ENCODE data around the gene MARK2. TPM values are rescaled to one million over a fixed set of nuclear protein-coding genes. Genes with fewer than 3 reads are reported as not detected.

Gene MARK2
- total and polyA plus RNA-seq, 10 of the 15 experiments (the other 5 are each of a cell fraction or from before 2014, with no cell fraction given), result 0.19 to 29.5 (median 13.2) TPM

DNA sequence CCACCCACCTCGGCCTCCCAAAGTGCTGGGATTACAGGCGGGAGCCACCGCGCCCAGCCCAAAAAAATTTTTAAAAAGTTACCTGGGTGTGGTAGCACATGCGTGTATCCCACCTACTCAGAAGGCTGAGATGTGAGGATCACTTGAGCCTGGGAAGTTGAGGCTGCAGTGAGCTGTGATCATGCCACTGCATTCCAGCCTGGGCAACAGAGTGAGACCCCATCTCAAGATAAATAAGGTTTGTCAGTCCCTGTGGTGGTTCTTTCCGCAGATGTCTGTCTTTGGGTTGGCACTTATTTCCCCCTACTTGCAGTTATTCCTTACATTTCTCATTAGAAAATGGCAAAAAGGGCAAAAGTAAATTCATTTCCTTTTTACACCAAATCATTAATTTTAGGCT is 8.0 kb downstream of the MARK2 start (continued):
- TF ChIP-seq, protein P1, sequence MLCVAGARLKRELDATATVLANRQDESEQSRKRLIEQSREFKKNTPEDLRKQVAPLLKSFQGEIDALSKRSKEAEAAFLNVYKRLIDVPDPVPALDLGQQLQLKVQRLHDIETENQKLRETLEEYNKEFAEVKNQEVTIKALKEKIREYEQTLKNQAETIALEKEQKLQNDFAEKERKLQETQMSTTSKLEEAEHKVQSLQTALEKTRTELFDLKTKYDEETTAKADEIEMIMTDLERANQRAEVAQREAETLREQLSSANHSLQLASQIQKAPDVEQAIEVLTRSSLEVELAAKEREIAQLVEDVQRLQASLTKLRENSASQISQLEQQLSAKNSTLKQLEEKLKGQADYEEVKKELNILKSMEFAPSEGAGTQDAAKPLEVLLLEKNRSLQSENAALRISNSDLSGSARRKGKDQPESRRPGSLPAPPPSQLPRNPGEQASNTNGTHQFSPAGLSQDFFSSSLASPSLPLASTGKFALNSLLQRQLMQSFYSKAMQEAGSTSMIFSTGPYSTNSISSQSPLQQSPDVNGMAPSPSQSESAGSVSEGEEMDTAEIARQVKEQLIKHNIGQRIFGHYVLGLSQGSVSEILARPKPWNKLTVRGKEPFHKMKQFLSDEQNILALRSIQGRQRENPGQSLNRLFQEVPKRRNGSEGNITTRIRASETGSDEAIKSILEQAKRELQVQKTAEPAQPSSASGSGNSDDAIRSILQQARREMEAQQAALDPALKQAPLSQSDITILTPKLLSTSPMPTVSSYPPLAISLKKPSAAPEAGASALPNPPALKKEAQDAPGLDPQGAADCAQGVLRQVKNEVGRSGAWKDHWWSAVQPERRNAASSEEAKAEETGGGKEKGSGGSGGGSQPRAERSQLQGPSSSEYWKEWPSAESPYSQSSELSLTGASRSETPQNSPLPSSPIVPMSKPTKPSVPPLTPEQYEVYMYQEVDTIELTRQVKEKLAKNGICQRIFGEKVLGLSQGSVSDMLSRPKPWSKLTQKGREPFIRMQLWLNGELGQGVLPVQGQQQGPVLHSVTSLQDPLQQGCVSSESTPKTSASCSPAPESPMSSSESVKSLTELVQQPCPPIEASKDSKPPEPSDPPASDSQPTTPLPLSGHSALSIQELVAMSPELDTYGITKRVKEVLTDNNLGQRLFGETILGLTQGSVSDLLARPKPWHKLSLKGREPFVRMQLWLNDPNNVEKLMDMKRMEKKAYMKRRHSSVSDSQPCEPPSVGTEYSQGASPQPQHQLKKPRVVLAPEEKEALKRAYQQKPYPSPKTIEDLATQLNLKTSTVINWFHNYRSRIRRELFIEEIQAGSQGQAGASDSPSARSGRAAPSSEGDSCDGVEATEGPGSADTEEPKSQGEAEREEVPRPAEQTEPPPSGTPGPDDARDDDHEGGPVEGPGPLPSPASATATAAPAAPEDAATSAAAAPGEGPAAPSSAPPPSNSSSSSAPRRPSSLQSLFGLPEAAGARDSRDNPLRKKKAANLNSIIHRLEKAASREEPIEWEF (IDR thresholded peaks at IDR 0.05; ENCODE audit: insufficient replicate concordance, low read depth, low read length), result no peak
- TF ChIP-seq, protein P2, sequence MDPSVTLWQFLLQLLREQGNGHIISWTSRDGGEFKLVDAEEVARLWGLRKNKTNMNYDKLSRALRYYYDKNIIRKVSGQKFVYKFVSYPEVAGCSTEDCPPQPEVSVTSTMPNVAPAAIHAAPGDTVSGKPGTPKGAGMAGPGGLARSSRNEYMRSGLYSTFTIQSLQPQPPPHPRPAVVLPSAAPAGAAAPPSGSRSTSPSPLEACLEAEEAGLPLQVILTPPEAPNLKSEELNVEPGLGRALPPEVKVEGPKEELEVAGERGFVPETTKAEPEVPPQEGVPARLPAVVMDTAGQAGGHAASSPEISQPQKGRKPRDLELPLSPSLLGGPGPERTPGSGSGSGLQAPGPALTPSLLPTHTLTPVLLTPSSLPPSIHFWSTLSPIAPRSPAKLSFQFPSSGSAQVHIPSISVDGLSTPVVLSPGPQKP (IDR thresholded peaks at IDR 0.05; ENCODE audit: low read depth, low read length), result no peak
- no peak for TF ChIP-seq MEF2A (IDR thresholded peaks at IDR 0.05; ENCODE audit: insufficient read depth, low read depth, low read length)
- no peak for TF ChIP-seq IRF4 (IDR thresholded peaks at IDR 0.05; ENCODE audit: low read depth, low read length)
- TF ChIP-seq, protein P3, sequence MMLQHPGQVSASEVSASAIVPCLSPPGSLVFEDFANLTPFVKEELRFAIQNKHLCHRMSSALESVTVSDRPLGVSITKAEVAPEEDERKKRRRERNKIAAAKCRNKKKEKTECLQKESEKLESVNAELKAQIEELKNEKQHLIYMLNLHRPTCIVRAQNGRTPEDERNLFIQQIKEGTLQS (IDR thresholded peaks at IDR 0.05; ENCODE audit: borderline replicate concordance, extremely low read depth, low read depth, low read length), result no peak
- no peak for TF ChIP-seq RAD21 (IDR thresholded peaks at IDR 0.05; ENCODE audit: insufficient read depth, low read depth, low read length)
- TF ChIP-seq CBFB (IDR thresholded peaks at IDR 0.05; ENCODE audit: low read depth), result no peak
- no peak for TF ChIP-seq RELA (IDR thresholded peaks at IDR 0.05; ENCODE audit: borderline replicate concordance, partially characterized antibody)
- no peak for TF ChIP-seq RBBP5 (conservative IDR thresholded peaks at IDR 0.05)

Data from GM12878 (cell line).